ENCODE measurements around the gene TSSK6.

The TSSK6 gene

DNA sequence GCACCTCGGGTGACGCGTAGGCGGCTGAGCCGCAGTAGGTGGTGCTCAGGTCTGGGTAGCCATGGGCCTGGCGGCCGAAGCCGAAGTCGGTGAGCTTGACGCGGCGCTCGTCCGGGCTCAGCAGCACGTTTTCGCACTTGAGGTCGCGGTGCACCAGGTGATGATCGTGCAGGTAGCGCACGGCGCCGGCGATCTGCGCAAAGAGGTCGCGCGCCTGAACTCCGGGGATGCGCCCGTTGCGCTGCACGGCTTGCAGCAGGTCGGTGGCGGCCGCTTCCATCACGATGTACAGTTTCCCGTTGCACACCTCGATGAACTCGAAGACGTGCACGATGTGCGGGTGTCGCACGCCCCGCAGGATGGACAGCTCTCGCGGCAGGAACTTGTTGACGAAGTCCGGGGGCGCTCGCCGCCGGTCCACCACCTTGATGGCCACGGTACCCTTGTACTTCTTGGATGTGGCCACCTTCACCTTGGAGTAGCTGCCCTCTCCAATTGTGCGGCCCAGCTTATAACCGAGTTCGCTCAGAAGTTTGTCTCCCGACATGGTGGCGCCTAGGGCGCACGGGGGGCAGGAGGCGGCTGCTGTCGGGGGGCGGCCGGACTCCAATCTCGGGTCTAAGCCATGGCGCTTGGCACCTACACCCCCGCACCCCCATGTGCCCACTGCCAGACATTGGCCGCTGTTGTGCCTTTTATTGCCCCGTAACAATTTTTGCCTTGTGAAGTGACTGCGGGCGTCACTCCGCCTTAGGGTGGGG, at the start of gene TSSK6:
Gene TSSK6 (minus strand): TSS at position 668 of the 761 bp plus-strand sequence. CDS start 121 bp downstream, at position 547.
- DNase-seq, result no peak

DNA sequence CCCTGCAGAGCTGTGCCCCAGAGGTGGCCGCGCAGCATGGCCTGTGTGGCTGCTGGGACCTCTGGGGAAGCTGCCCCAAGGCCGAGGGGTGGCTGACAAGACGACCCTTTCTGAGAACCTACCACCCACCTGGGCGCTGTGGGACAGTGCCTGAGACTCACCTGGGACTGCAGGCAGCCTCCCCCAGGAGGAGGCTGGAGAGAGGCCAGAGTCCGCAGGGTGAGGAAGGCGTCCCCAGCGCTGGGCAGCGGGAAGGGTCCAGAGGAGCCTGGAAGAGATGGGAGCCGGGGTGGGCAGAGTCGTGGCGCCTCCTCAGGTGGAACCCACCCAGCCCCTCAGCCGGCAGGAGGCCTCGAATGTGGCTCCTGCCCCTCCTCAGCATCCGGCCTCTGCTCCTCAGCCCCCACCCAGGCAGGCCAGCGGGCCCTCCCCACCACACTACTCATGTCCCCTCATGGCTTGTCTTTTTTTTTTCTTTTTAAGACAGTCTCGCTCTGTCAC, 48.0 kb upstream of the TSSK6 start:
- DNase-seq, result no peak

DNA sequence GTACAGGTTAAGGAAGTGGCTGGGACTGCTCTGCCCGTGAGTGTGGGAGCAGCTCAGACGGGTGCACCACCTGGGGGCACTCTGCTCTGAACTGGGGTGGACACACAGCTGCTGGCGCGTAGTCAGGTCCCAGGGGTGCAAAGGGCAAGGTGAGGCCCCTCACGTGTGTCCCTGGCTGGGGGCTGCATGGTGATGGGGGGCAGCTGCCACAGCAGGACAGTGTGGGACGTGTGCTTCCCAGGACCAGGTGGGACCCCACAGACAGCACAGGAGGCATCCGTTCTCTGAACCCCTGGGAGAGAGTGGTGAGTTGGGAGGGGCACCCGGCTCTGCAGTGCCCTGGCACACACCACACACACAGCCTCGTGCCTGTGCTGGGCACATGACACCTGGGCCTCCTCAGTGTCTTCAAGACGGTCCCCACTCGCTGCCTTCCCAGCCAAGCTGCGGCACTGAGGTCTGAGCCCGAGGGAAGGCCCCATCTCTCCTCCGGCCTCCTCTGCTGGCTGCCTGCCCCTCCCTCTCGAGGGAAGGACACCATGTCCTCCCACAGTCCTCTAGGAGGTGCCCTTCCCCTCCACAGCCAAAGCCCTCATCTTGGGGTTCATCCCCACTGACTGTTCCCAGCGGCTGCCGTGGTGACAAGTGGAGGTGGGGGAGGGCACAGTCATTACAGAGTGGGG, 47.5 kb upstream of the TSSK6 start:
- DNase-seq, result peak; percentile 20

DNA sequence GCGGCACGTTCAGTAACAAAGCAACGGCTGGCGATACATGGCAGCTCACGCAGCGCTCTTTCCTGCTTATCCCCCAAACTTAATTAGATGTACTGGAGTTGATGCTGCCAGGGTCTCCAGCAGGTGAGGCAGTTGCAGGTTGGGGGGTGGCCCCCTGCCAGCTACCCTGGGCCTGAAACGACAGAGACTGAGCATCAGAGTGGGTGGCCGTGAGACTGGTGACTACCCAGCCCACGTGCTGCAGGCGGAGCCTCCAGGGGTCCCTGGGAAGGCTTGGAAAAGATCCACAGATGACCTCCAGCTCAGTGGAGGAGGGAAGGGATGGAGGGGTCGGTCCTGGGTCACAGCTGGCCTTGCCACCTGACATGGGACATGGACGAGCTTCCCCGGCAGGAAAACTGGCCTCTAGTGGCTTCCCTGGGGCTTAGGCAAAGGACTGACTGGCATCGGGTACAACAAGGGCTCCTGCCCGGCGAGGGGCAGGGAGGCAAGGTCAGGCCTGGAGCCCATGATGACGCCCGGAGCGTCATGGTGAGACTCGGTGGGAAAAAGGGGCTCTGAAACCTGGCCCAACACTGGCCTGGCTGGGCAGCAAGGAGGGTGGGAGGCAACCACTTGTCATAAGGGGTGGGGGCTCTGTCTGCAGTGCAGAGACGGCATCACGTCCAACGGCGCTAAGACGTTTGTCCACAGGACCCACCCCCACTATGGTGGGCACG, 46.8 kb upstream of the TSSK6 start:
- DNase-seq, result no peak

DNA sequence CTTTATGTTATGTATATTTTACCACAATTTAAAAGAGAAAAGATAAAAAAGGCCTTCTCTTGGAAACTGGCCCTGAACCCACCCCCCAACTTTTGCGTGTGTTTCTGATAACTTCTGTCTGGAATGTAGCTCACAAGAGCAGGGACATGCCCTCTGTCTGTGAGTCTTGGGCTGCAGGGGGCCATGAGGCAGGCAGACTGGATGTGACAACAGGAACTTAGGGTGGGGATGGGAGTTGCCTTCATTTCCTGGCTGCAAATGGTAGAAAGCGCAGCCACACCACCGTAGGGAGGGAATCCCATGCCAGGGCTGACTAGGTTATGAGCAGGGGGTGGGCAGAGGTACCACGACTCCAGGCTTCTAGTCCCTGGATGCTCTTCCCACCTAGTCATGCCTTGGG, 44.6 kb upstream of the TSSK6 start:
- DNase-seq, result no peak

DNA sequence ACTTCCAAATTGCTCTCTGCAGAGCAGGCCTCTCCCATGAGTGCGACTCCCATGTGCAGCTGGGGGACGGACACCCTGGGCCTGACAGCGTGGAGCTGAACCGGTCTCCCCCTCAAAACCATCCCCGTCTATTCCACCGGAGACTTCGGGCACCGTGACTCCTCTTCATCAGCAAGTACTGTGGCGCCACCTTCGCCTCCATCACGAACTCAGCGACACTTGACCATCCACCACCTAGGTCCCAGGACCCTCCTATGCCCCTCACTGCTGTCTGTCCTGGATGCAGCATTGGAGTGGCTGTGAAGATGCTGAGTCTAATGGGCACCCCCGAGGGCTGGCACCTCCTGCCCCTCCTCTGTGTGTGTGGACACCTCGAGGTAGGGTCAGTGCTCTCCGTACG, 43.3 kb upstream of the TSSK6 start:
- no peak for DNase-seq

DNA sequence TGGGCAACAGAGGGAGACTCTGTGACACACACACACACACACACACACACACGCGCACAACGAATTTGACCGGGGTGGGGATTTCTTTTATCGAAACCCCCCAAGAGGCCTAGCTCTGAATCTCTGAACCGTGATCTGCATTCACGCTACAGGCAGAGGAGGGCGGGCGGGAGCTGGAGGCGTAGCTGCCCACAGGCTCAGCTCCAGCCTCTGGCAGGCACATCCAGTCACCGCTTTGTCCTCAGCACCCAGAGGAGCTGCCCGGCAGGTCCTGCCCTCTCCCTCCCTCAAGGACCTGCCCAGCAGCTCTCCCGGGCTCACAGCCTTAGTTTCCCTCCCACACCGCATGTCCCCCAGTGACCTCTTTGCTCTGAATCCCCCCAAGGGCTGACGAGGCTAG, 42.7 kb upstream of the TSSK6 start:
- no peak for DNase-seq

DNA sequence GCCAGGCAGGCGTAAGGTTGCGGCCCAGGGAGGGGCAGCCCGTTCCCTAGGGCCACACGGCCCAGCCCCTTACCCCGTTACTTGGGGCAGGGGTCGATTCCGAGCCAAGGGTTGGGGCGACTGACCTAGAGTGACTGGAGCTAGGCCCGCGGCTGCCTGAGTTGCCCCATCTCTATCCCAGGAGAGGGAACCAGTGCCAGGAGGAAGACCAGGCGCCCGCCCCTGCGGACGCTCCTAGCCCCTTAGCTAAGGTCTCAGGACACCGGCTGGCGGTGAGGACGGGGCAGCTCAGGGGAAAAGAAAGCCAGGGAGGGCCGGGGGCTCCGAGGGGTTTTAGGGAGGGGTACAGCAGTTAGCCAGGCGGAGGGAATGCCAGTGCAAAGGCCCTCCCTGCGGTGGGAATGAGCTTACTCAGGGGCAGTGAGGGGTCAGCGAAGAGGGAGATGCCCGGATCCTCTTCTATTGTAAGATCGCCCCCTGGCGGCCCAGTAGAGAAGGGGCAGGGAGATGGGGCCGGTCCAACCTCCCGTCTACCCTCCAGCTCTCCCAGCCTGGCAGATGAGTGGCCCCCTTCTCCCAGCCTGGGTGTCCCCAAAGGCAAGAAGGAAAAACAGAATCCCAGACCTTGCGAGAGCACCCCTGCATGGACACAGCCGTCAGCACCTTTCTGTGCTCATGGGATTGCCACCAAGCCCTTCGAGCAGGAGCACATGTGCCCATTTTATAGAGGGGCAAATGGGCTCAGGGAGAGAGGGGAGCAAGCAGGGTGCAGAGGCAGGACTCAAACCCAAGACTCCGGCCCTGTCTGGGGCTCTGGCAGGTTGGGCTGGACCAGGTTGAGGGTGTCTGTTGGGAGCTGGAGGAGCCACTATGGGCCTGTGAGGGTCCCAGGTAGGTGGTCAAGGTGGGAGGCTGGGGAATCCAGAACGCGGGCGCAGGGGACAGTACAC, 39.0 kb upstream of the TSSK6 start:
- DNase-seq, result peak; percentile 74

DNA sequence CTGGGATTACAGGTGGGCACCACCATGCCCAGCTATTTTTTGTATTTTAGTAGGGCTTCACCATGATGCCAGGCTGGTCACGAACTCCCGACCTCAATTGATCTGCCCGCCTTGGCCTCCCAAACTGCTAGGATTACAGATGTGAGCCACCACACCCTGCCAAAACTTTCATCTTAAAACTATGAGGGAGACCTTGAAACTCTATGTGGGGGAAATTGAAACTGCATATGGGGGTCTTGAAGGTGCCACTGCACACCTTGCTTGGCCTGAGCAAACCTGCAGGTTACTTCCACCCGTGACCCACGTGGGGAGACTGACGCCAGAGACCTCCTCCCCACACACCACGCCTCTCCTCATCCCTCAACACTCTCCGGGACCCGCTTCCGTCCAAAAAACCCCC, 38.3 kb upstream of the TSSK6 start:
- DNase-seq, result no peak

DNA sequence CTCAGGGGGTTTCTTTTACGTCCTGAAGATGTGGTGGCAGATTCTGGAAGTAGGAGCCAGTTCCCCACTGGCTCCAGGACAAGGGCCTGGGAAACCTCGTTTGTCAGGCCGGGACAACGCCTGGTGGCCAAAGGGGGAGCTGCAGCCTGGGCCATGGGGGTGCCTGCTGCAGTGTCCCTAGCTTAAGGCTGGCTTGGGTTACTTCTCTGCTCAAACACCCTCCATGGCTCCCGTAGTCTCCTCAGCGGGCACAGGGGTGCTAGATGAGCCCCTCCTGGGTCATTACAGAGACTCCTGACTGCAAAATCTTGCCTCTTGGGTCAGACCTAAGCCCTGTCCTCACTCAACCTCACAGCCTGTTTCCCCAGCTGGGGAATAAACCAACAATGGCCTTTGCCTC, 37.5 kb upstream of the TSSK6 start:
- peak; percentile 21 for DNase-seq

DNA sequence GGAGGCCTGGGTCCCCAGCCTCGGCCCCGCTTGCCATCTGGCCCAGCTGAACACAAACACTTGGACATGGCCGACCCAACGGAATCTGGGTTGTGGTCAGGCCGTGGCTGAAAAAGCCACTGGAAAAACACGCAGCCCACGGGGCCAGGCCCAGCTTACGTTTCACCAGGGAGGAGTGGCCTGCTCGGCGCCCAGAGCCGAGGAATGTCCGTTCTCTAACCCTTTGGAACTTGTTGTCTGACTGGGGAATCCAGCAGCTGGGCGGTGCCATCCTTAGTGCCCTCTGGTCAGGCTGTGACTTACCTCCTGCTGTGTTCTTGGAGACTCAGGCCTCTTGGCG, 36.5 kb upstream of the TSSK6 start:
- no peak for DNase-seq

DNA sequence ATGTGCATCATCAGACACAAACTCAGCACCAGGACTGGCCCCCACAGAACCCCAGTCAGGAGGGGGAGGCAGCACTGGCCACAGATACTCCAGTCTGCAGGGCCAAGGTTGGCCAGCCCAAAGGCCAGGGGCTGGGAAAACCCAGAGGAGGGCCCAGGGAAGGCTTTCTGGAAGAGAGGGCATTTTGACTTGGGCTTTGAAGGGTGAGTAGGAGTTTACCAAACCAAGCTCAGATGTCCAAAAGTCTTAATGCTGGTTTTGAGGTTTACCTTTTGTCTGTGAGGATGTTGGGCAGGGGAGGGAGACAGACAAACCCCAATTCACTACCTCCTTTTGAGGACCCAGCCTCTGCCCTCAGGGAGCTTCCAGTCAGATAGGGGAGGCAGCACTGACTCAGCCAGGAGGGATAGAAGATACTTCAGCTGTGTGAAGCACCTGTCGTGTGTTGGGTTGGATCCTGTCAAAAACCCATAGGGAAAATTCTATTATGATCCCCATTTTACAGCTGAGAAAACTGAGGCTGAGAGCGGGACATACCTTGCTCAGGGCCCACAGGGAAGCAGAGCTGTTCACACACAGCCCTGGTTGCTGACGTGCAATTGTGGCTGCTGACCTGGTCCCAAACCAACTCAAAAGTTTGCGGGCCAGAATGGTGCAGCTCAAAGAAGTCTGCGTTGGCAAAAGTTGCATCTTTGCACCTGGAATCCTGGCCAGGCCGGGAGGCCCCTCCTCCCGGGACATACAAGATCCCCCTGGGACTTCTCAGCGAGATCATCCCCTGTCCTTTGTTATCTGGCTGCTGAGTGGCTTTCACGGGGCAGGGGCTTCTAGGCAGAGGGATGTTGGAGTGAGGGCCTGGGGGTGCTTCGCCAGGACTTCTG, 35.9 kb upstream of the TSSK6 start:
- DNase-seq, result no peak

DNA sequence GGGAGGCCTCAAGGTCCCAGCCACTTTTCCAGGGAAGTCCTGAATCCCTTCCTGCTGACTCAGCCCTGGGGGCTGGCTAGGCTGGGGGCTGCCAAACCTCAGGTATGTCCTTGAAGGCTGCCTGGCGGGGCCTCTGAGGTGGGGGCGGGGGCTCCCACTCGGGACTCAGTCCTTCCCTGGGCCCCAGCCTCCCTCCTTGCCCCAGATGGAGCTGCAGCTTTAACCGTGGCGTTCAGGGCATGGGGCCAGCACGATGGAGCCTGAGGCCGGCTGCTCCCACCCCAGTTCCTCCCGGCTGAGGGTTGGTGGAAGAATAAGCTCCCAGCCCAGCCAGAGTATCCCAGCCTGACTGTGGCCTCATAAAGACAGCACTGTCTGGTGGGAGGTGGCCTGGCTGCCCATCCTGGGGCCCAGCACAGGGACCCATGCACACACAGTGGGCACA, 35.2 kb upstream of the TSSK6 start:
- no peak for DNase-seq

DNA sequence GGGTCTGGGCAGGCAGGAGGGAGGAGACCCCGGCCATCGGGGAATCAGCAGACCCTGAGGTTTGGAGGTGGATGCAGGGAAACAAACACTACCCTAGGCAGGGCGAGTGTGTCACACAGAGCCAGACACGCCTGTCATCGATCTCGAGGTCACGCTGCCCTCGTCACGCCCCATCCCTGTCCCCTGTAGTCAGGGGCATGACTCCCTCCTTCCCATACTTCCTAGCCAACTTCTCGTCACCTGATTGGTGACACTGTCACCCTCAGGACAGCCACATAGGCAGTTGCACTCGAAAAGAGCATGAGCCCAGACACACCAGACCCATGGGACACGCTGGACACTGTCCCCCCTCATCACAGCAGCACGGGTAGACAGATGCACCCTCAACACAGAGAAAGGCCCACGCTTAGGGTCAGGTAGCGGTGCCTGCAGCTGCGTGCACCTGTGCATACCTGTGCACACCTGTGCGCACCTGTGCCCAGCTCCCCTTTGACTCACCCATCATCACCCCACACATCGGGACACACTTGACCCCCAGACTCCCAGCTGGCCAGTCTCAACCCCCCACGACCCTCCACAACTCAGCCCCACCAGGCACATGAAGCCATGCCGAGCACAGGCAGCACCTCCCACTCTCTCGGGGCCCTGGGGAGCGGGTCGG, 34.6 kb upstream of the TSSK6 start:
- no peak for DNase-seq

DNA sequence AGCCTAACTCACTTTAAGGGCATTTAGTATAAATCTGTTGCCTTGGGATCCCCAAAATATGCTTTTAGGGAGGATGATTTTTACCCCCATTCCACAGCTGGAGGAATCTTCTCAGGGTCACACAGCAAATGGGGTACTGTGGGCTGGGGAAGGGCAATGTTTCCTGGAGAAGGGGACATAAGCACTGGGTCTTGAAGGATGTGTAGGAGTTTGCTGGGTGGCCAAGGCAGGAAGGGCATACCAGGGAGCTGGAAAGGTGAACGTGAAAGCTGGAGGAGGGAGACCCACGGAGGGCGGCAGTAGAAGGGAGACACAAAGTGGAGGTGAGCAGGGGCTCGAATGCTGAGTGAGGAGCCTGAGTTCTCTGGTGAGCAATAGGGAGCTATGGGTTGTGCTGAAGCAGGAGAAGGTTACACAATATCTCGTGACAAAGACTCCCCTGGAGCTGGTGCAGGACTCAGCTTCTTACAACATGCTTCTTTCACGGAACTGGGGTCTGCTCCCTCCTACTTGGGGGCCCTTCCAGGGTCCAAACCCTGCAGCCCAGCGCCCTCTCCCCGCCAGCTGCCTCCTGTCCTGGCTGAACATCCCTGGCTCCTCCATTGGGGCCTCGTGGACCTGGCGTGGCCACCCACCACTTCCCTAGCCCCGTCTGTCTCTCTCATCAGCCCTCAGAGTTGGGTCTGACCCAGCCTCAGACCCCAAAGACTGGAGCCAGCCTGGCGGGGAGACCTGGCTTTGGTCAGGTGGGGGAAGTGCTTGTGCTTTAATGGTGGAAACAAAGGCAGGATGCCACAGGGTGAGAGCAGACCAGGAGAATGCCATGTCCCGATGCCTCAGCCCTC, 33.8 kb upstream of the TSSK6 start:
- DNase-seq, result no peak

DNA sequence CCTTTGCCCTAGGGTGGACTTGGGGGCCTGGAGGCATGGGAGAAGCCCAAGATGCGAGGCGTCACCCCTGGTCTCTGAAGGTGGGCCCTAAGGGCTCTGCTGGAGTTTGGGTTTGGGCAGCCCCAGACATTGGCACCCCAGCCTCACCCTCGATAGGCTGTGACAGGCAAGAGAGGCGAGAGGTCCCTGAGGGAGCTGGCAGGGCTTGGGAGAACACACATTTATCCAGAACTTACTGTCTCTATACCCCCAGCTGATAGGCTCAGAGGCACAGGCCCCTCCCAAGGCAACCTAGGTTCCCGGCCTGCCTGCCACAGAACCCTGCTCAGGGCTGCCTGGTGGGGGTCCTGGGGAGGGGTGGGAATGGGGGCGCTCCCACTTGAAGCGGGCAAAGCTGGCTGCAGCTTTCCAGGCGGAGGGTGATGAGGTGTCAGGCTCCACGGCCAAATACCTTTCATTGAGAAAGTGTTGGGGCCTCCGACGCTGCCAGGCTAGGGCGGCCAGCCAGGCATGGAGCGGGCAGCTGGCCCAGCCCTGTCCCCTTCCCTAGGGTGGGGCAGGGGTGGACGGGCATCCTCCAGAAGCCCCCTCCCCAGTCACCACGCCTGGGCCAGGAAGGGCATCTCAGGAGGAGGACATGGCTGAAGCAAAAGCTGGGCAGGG, 32.5 kb upstream of the TSSK6 start:
- DNase-seq, result no peak

DNA sequence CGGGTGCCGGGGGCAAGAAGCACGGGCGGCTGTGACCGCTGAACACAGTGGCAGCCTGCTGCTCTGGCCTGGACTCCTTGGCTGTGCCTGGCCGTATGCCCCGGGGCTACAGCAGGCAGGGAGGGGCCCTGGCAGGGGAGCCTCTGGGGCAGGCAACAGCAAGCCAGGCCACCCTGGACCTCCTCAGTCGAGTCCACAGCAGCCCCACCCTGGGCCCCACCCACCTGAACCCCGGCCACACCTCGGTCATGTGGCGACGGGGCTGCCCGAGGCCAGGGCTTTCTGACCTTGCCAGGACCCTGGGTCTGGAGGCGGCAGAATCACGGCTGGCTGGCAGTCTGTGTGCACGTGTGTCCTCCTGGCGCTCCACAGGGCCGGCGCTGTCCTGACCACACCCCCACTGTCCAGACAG, 31.4 kb upstream of the TSSK6 start:
- DNase-seq, result no peak

DNA sequence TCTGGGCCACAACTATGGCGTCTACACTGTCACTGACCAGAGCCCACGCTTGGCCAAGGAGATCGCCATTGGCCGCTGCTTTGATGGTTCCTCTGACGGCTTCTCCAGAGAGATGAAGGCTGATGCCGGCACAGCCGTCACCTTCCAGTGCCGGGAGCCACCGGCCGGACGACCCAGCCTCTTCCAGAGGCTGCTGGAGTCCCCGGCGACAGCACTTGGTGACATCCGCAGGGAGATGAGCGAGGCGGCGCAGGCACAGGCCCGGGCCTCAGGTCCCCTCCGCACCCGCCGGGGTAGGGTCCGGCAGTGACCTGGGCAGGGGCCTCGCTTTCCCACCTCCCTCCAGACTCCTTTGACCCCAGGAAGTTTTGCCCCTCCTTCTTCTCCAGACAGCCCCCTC, 30.4 kb upstream of the TSSK6 start:
- DNase-seq, result no peak

DNA sequence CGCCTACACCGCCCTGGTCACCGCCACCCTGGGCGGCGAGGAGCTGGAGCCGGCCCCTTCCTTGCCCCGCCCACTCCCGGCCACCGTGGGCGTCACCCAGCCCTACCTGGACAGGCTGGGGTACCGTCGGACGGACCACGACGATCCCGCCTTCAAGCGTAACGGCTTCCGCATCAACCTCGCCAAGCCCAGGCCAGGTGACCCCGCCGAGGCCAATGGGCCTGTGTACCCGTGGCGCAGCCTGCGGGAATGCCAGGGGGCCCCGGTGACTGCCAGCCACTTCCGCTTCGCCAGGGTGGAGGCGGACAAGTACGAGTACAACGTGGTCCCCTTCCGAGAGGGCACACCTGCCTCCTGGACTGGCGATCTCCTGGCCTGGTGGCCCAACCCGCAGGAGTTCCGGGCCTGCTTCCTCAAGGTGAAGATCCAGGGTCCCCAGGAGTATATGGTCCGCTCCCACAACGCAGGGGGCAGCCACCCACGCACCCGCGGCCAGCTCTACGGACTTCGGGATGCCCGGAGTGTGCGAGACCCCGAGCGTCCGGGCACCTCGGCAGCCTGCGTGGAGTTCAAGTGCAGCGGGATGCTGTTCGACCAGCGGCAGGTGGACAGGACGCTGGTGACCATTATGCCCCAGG, 29.7 kb upstream of the TSSK6 start:
- no peak for DNase-seq
